HepG2 (cell line): Measurements from ENCODE around the gene RPS15A. TPM values are rescaled to one million over a fixed set of nuclear protein-coding genes. Genes with fewer than 3 reads are reported as not detected.

Experiments
- ATAC-seq: fragments of 200-7000 bp; cut with Tn5 transposase; 3 replicates; pipeline ENCODE4 v1.9.1; 2020; ENCODE audit warnings: mild to moderate bottlenecking, moderate library complexity
- Bru-seq: library from RNA; stranded (reverse); fragments of 400-500 nt; gene quantifications from one replicate; lab custom pipeline; 2021; lab: Mats Ljungman, UMichigan
- BruChase-seq, 2 experiments: library from RNA; stranded (reverse); fragments of 400-500 nt; gene quantifications; one replicate each; lab custom pipeline; 2021; lab: Mats Ljungman, UMichigan
- BruUV-seq: library from RNA; stranded (reverse); fragments of 400-500 nt; replicated peaks from 2 replicates; lab custom pipeline; 2021; lab: Mats Ljungman, UMichigan
- CTCF ChIA-PET: fragments of 300-600 bp; formaldehyde crosslinking; extraction: SDS; loops from one replicate; lab custom pipeline; 2021; ENCODE audit warnings: low total read pairs, inconsistent platforms, low intra/inter-chr PET ratio; lab: Yijun Ruan, JAX
- POLR2A ChIA-PET: fragments of 350-600 bp; sonication (Branson Sonifier 250); formaldehyde crosslinking; loops from one replicate; lab custom pipeline; 2020; ENCODE audit warnings: antibody characterized with exemption, inconsistent platforms; lab: Yijun Ruan, JAX
- DNase-seq: peaks from one replicate; pipeline ENCODE4 v3.0.0-alpha.2; 2015; ENCODE audit warnings: low spot score
- FAIRE-seq: peaks from 3 replicates; lab custom pipeline; 2011; peaks lifted over from hg19 to GRCh38; lab: Jason Lieb, UNC
- H2AFZ ChIP-seq: one replicate; pipeline ENCODE4 v1.6.1; 2011; ENCODE audit warnings: low read length, inconsistent platforms
- H3K27ac ChIP-seq: fragments of 300-600 bp; 3 replicates; pipeline ENCODE4 v1.8.0; 2011; ENCODE audit warnings: mixed run types, mild to moderate bottlenecking, mixed read lengths, low read length, inconsistent platforms; ENCODE audit not compliant: insufficient read depth; ENCODE audit errors: extremely low read length
- H3K27me3 ChIP-seq, 2 experiments: fragments of 200-600 bp in 1 of 2; 2 replicates in 1 of 2; 3 replicates in 1 of 2; pipeline versions ENCODE4 v1.6.0 to v1.8.0; 2011; ENCODE audit warnings: low read length in 2 of 2, mild to moderate bottlenecking in 2 of 2, moderate library complexity in 2 of 2, inconsistent platforms in 1 of 2; ENCODE audit not compliant: insufficient read depth in 2 of 2, control insufficient read depth in 1 of 2
- H3K36me3 ChIP-seq, 2 experiments: fragments of 200-600 bp in 1 of 2; replicated peaks in 1 of 2; 2 replicates in 1 of 2; 3 replicates in 1 of 2; pipeline versions ENCODE4 v1.5.1 to v1.8.0; 2011; ENCODE audit warnings: low read length in 2 of 2, inconsistent platforms in 1 of 2; ENCODE audit not compliant: insufficient read depth in 2 of 2, control insufficient read depth in 1 of 2
- H3K4me1 ChIP-seq: 2 replicates; pipeline ENCODE4 v1.5.1; 2012; ENCODE audit warnings: low read length, inconsistent platforms; ENCODE audit not compliant: insufficient read depth
- H3K4me2 ChIP-seq: 2 replicates; pipeline ENCODE4 v1.6.0; 2011; ENCODE audit warnings: low read depth, low read length, inconsistent platforms
- H3K4me3 ChIP-seq, 3 experiments: fragments of 200-600 bp in 1 of 3; sonication (generic), shearing (Covaris generic) in 1 of 3; replicated peaks in 1 of 3; 2 replicates each; pipeline ENCODE4 v1.5.1; 2011 to 2016; ENCODE audit warnings: low read length in 3 of 3, inconsistent platforms in 2 of 3, low read depth in 2 of 3, mild to moderate bottlenecking in 2 of 3, control low read depth in 1 of 3, mixed read lengths in 1 of 3; ENCODE audit not compliant: insufficient read depth in 1 of 3
- H3K79me2 ChIP-seq: one replicate; pipeline ENCODE4 v1.6.1; 2011; ENCODE audit warnings: low read length, inconsistent platforms; ENCODE audit not compliant: insufficient read depth
- H3K9ac ChIP-seq: 2 replicates; pipeline ENCODE4 v1.6.0; 2011; ENCODE audit warnings: mild to moderate bottlenecking, low read depth, low read length, inconsistent platforms; ENCODE audit not compliant: insufficient read depth
- H3K9me3 ChIP-seq: 2 replicates; pipeline ENCODE4 v1.5.1; 2012; ENCODE audit warnings: mild to moderate bottlenecking, low read length
- H4K20me1 ChIP-seq: 2 replicates; pipeline ENCODE4 v1.6.0; 2011; ENCODE audit warnings: inconsistent platforms, mild to moderate bottlenecking, low read length, moderate library complexity; ENCODE audit not compliant: insufficient read depth
- ARID2 ChIP-seq: sonication (generic); formaldehyde crosslinking; IDR thresholded peaks from 2 replicates; pipeline ENCODE4 v1.8.1; 2022; ENCODE audit warnings: mild to moderate bottlenecking, missing genetic modification reagents, borderline replicate concordance
- CEBPB ChIP-seq: IDR thresholded peaks from 2 replicates; pipeline ENCODE4 v1.6.1; 2011; ENCODE audit warnings: low read depth, low read length, improper control_type of control experiment, borderline replicate concordance
- RXRB ChIP-seq: IDR thresholded peaks from 2 replicates; pipeline ENCODE4 v1.6.1; 2016; ENCODE audit warnings: borderline replicate concordance, missing genetic modification reagents, missing compliant biosample characterization
- TCF7L2 ChIP-seq: IDR thresholded peaks from 2 replicates; pipeline ENCODE4 v1.6.1; 2011; ENCODE audit warnings: mild to moderate bottlenecking, low read depth, low read length, moderate library complexity
- YEATS4 ChIP-seq: sonication (generic); formaldehyde crosslinking; IDR thresholded peaks from 2 replicates; pipeline ENCODE4 v1.4.0; 2020; ENCODE audit warnings: missing genetic modification reagents, borderline replicate concordance
- ZNF709 ChIP-seq: sonication (generic); formaldehyde crosslinking; IDR thresholded peaks from 2 replicates; pipeline ENCODE4 v1.5.0; 2020; ENCODE audit warnings: mild to moderate bottlenecking, missing genetic modification reagents
- WGBS: methylation state at CpG from one replicate; pipeline ENCODE4 v1.1.6; 2017; ENCODE audit warnings: low lambda C conversion rate; 5-methylcytosine and 5-hydroxymethylcytosine counted together
- in situ Hi-C: cut with HindIII; loops from 2 replicates; pipeline ENCODE4 v1.10.0; 2017; ENCODE audit warnings: low pct_unique_long_range_greater_than_20kb; ENCODE audit not compliant: extremely low pct_ligation_motif_present
- intact Hi-C: fragments of 100-400 bp; cut with micrococcal nuclease; formaldehyde crosslinking; loops from one replicate; pipeline ENCODE4 v1.10.0; 2022; ENCODE audit not compliant: unreplicated experiment
- long read RNA-seq, 2 experiments: library from RNA in 1 of 2; library from polyadenylated mRNA in 1 of 2; stranded (forward) in 1 of 2; unstranded in 1 of 2; transcript quantifications; one replicate each; pipeline ENCODE4 v2.0.0, GENCODE V29; 2019 to 2022
- polyA minus RNA-seq, 3 experiments: library from RNA; depleted of rRNA, polyadenylated mRNA; stranded (reverse); fragments of >200 nt; gene quantifications; 2 replicates each; pipeline ENCODE4 v1.2.3, GENCODE V29; 2011; ENCODE audit warnings: low replicate concordance in 1 of 3
- polyA plus RNA-seq, 8 experiments: library from polyadenylated mRNA; depleted of rRNA in 3 of 8; stranded (reverse) in 7 of 8; unstranded in 1 of 8; fragments of >200 nt; fragmentation: Illumina TruSeq in 4 of 8; extraction: Trizol in 4 of 8; gene quantifications; 2 replicates each; pipeline versions ENCODE4 v1.2.1 to v1.2.3, GENCODE V29; 2011 to 2016; ENCODE audit warnings: low read depth in 4 of 8, missing spikeins in 1 of 8, mixed read lengths in 1 of 8; ENCODE audit not compliant: insufficient read depth in 1 of 8
- total RNA-seq, 5 experiments: library from RNA; depleted of rRNA; stranded (reverse); fragments of >200 nt; fragmentation: Illumina TruSeq; extraction: Trizol; gene quantifications; 2 replicates each; pipeline ENCODE4 v1.2.3, GENCODE V29; 2016; ENCODE audit warnings: low read depth in 1 of 5
- TF ChIP-seq, protein P1 (sequence below): fragments of 450-650 bp; IDR thresholded peaks from 2 replicates; pipeline ENCODE4 v1.6.1; 2017
- TF ChIP-seq, protein P2 (sequence below), 2 experiments: sonication (generic) in 1 of 2; formaldehyde crosslinking in 1 of 2; IDR thresholded peaks; 2 replicates each; pipeline versions ENCODE4 v1.4.0 to v1.6.1; 2016 to 2020; ENCODE audit warnings: borderline replicate concordance in 1 of 2, low read depth in 1 of 2, mild to moderate bottlenecking in 1 of 2, missing genetic modification reagents in 1 of 2

Gene RPS15A
- total RNA-seq (2016; rRNA removed; fragmentation: Illumina TruSeq; extraction: Trizol) = 5,489 and 6,421 TPM in 2 replicates
- 8,046 and 9,031 TPM in 2 replicates for total RNA-seq (2016; cell fraction: cytosol; rRNA removed; fragmentation: Illumina TruSeq; extraction: Trizol; ENCODE audit: low read depth)
- total RNA-seq (2016; cell fraction: insoluble cytoplasmic fraction; rRNA removed; fragmentation: Illumina TruSeq; extraction: Trizol) = 5,533 and 6,779 TPM in 2 replicates
- 15,303 and 15,847 TPM in 2 replicates for total RNA-seq (2016; cell fraction: membrane; rRNA removed; fragmentation: Illumina TruSeq; extraction: Trizol)
- total RNA-seq (2016; cell fraction: nucleus; rRNA removed; fragmentation: Illumina TruSeq; extraction: Trizol) = 1,768 and 1,992 TPM in 2 replicates
- 8,070 and 9,457 TPM in 2 replicates for polyA plus RNA-seq (2011; rRNA removed)
- 13,484 and 16,402 TPM in 2 replicates for polyA plus RNA-seq (2011; cell fraction: cytosol; rRNA removed)
- polyA plus RNA-seq (2011; cell fraction: nucleus; rRNA removed) = 2,439 and 3,146 TPM in 2 replicates
- 7,540 and 10,455 TPM in 2 replicates for polyA plus RNA-seq (2012)
- polyA plus RNA-seq (2016; cell fraction: cytosol; fragmentation: Illumina TruSeq; extraction: Trizol; ENCODE audit: low read depth) = 10,067 and 10,790 TPM in 2 replicates
- 5,820 and 6,347 TPM in 2 replicates for polyA plus RNA-seq (2016; cell fraction: insoluble cytoplasmic fraction; fragmentation: Illumina TruSeq; extraction: Trizol; ENCODE audit: low read depth)
- polyA plus RNA-seq (2016; cell fraction: membrane; fragmentation: Illumina TruSeq; extraction: Trizol; ENCODE audit: low read depth) = 12,932 and 13,350 TPM in 2 replicates
- 3,080 and 3,274 TPM in 2 replicates for polyA plus RNA-seq (2016; cell fraction: nucleus; fragmentation: Illumina TruSeq; extraction: Trizol; ENCODE audit: insufficient read depth, low read depth)
- polyA minus RNA-seq (2011; rRNA and poly(A)+ RNA removed; ENCODE audit: low replicate concordance) = 955 and 1,060 TPM in 2 replicates
- polyA minus RNA-seq (2011; cell fraction: cytosol; rRNA and poly(A)+ RNA removed) = 550 and 682 TPM in 2 replicates
- polyA minus RNA-seq (2011; cell fraction: nucleus; rRNA and poly(A)+ RNA removed) = 381 and 597 TPM in 2 replicates
- percentile 99 among the genes with signal in this experiment for Bru-seq, nascent RNA
- BruChase-seq, experiment 1, labeled RNA remaining after a 6-hour chase = percentile 99 among the genes with signal in this experiment
- percentile 99 among the genes with signal in this experiment for BruChase-seq, experiment 2, labeled RNA remaining after a 2-hour chase
- long read RNA-seq, experiment 1, transcript RPS15A-212 (6 exons, 589 nt) = minor isoform, 5 of 3,682 reads
- long read RNA-seq, experiment 1, transcript RPS15A-203 (5 exons, 525 nt) = major isoform, 2,540 of 3,682 reads
- long read RNA-seq, experiment 1, transcript RPS15A-201 (5 exons, 2,203 nt) = minor isoform, 201 of 3,682 reads
- long read RNA-seq, experiment 1, transcript RPS15A-205 (5 exons, 802 nt) = minor isoform, 12 of 3,682 reads
- long read RNA-seq, experiment 1, partial matches to known transcripts = 882 of 3,682 reads
- long read RNA-seq, experiment 1, other reads (novel, unspliced or antisense) = 37 of 3,682 reads
- long read RNA-seq, experiment 2, transcript RPS15A-206 (3 exons, 1,022 nt) = minor isoform, 5 of 5,676 reads
- long read RNA-seq, experiment 2, transcript RPS15A-203 (5 exons, 525 nt) = minor isoform, 71 of 5,676 reads
- long read RNA-seq, experiment 2, transcript RPS15A-201 (5 exons, 2,203 nt) = major isoform, 300 of 5,676 reads
- long read RNA-seq, experiment 2, transcript RPS15A-205 (5 exons, 802 nt) = minor isoform, 9 of 5,676 reads
- long read RNA-seq, experiment 2, partial matches to known transcripts = 5,179 of 5,676 reads
- long read RNA-seq, experiment 2, other reads (novel, unspliced or antisense) = 111 of 5,676 reads

DNA sequence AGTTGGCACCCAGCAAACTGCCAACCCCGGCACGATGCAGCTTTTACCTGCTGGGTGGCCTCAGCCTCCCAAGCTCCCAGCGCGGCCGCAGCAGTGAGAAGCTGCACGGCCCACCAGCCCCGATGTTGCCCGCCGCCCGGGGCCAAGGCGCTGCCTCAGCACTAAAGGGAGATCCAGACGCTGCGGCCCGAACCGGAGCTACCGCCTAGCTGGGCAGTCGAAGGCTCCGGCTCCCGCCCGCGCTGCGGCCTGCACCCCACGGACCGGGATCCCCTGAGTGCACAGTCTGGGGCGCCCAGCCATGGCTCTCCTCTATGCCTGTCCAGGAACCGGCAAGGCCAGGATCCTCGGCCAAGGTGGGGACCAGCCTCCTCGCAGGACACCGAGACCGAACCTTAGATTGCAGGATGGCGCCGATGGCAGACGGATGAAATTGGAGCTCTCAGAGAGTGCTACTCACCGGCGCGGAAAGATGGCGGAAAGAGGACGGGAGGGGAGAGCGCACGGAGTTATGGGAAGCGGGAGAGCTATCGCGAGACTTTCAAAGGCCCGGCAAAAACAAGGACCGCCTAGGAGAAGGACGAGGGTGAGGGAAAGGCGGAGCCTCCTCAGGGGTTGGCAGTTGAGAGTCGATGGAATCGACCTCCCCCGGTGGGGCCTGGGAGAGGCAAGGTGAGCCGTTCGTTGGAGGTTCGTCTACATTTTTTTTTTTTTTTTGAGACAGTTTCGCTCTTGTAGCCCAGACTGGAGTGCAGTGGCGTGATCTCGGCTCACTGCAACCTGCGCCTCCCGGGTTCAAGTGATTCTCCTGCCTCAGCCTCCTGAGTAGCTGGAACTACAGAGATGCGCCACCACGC is at the start of gene RPS15A:
Gene RPS15A (minus strand): TSS at position 485 of the 857 bp plus-strand sequence. CDS start 1,221 bp downstream, outside the sequence.
- peak; percentile 80 for FAIRE-seq
- no peak within 1 kb of the TSS for H2AFZ ChIP-seq
- no TSS peak for BruUV-seq
- peak; percentile 85 for TF ChIP-seq RXRB (CRISPR knock-in tag)
- no peak for TF ChIP-seq CEBPB
- TF ChIP-seq, protein P1, sequence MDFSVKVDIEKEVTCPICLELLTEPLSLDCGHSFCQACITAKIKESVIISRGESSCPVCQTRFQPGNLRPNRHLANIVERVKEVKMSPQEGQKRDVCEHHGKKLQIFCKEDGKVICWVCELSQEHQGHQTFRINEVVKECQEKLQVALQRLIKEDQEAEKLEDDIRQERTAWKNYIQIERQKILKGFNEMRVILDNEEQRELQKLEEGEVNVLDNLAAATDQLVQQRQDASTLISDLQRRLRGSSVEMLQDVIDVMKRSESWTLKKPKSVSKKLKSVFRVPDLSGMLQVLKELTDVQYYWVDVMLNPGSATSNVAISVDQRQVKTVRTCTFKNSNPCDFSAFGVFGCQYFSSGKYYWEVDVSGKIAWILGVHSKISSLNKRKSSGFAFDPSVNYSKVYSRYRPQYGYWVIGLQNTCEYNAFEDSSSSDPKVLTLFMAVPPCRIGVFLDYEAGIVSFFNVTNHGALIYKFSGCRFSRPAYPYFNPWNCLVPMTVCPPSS = no peak
- TF ChIP-seq ZNF709 (CRISPR knock-in tag) = peak; percentile 99
- TF ChIP-seq YEATS4 (CRISPR knock-in tag) = peak; percentile 100
- TF ChIP-seq TCF7L2 = no peak
- TF ChIP-seq, protein P2, sequence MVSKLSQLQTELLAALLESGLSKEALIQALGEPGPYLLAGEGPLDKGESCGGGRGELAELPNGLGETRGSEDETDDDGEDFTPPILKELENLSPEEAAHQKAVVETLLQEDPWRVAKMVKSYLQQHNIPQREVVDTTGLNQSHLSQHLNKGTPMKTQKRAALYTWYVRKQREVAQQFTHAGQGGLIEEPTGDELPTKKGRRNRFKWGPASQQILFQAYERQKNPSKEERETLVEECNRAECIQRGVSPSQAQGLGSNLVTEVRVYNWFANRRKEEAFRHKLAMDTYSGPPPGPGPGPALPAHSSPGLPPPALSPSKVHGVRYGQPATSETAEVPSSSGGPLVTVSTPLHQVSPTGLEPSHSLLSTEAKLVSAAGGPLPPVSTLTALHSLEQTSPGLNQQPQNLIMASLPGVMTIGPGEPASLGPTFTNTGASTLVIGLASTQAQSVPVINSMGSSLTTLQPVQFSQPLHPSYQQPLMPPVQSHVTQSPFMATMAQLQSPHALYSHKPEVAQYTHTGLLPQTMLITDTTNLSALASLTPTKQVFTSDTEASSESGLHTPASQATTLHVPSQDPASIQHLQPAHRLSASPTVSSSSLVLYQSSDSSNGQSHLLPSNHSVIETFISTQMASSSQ (IDR thresholded peaks at IDR 0.05; ENCODE audit: low read depth) = peak; percentile 71; the same call in 1 of the 2 replicates
- TF ChIP-seq, protein P2 (CRISPR knock-in tag; IDR thresholded peaks at IDR 0.05; ENCODE audit: borderline replicate concordance) = peak; percentile 86; the same call in 1 of the 2 replicates
- TF ChIP-seq ARID2 = peak; percentile 98

More for the DNA sequence above, at the start of gene RPS15A:
- 5% methylated on average over 46 of the region's 60 CpGs for WGBS
- ATAC-seq (peak; percentile 96), DNase-seq (peak; percentile 100)
- Histone ChIP-seq H3K9ac (peak within 1 kb of the TSS; percentile 98), H3K4me2 (peak within 1 kb of the TSS; percentile 97), H3K9me3 (no peaks in the 10 kb centered on the region), H3K27me3 (peaks cover 0 to 7% of the 10 kb centered on the region in 2 experiments; a peak in 1 of 5 replicates), H4K20me1 (peaks cover 47% of the 10 kb centered on the region), H3K4me3 (peak within 1 kb of the TSS; percentile 74 to 98 (median 96)), H3K36me3 (peaks cover 34 to 71% of the 10 kb centered on the region in 2 experiments), H3K27ac (peak within 1 kb of the TSS; percentile 78), H3K79me2 (peaks cover 51% of the 10 kb centered on the region), H3K4me1 (peaks cover 62% of the 10 kb centered on the region)
- in situ Hi-C loops (no loop called here), intact Hi-C loops (loop anchor here (1.0 to 10.0 kb wide), 2 partner anchors 11 to 735 kb away; partner anchors contain the start of genes ARL6IP1, CCP110 and GDE1)
- CTCF ChIA-PET = no interaction called here
- POLR2A ChIA-PET = interaction anchor here (0.6 to 8.7 kb wide), 27 partner anchors 12 to 1616 kb away, joined by 3 to 545 read pairs (median 5); partner anchors contain the start of genes ARL6IP1, CCP110, COQ7 and ITPRIPL2
